K562 (cell line): ENCODE measurements around the gene AMZ1. TPM values are rescaled to one million over a fixed set of nuclear protein-coding genes. Genes with fewer than 3 reads are reported as not detected.

Experiments
- CXXC5 ChIP-seq: fragments of 250-450 bp; sonication (Bioruptor Pico); IDR thresholded peaks from 2 replicates; pipeline ENCODE4 v1.8.0; 2022; ENCODE audit warnings: inconsistent platforms, mild to moderate bottlenecking, moderate library complexity
- E2F6 ChIP-seq, 2 experiments: IDR thresholded peaks; 2 replicates each; pipeline ENCODE4 v1.6.1; 2011; ENCODE audit warnings: borderline replicate concordance in 1 of 2, control low read depth in 1 of 2, low read depth in 1 of 2, low read length in 1 of 2, mild to moderate bottlenecking in 1 of 2, mixed read lengths in 1 of 2, moderate library complexity in 1 of 2; ENCODE audit not compliant: insufficient read depth in 1 of 2, insufficient read length in 1 of 2, poor library complexity in 1 of 2, severe bottlenecking in 1 of 2; ENCODE audit errors: extremely low read depth in 1 of 2
- SMARCB1 ChIP-seq: IDR thresholded peaks from 2 replicates; pipeline ENCODE4 v1.6.1; 2011; ENCODE audit warnings: improper control_type of control experiment, low read depth; ENCODE audit not compliant: insufficient read length
- ZNF609 ChIP-seq: sonication (generic); formaldehyde crosslinking; IDR thresholded peaks from 2 replicates; pipeline ENCODE4 v1.8.1; 2023; ENCODE audit warnings: missing genetic modification reagents, mild to moderate bottlenecking, borderline replicate concordance
- polyA plus RNA-seq, 8 experiments: library from polyadenylated mRNA; depleted of rRNA in 4 of 8; stranded (reverse) in 5 of 8; unstranded in 3 of 8; fragments of >200 nt; fragmentation: Nextera tagmentation in 2 of 8; fragmentation: Illumina TruSeq in 1 of 8; extraction: Ambion mirVana in 2 of 8; extraction: Trizol in 1 of 8; gene quantifications; 2 replicates each; pipeline versions ENCODE4 v1.2.1 to v1.2.3, GENCODE V29; 2011 to 2014; ENCODE audit warnings: inconsistent platforms in 1 of 8, missing spikeins in 1 of 8
- total RNA-seq, 7 experiments: library from RNA; depleted of rRNA in 6 of 7; stranded (reverse); fragments of >200 nt in 6 of 7; fragmentation: Illumina TruSeq in 2 of 7; extraction: Trizol in 2 of 7; gene quantifications; 2 replicates each; pipeline versions ENCODE4 v1.2.1 to v1.2.3, GENCODE V29; 2011 to 2021; ENCODE audit warnings: low replicate concordance in 1 of 7
- TF ChIP-seq, protein P1 (sequence below): sonication (generic); formaldehyde crosslinking; IDR thresholded peaks from 2 replicates; pipeline ENCODE4 v1.8.1; 2023; ENCODE audit warnings: mild to moderate bottlenecking, missing genetic modification reagents
- TF ChIP-seq, protein P2 (sequence below): fragments of 450-650 bp; IDR thresholded peaks from 2 replicates; pipeline ENCODE4 v1.6.1; 2016; ENCODE audit warnings: antibody characterized with exemption

Gene AMZ1
- total and polyA plus RNA-seq, 9 of the 15 experiments (the other 6 are each of a cell fraction or from before 2014, with no cell fraction given): not detected

GRCh38 chr7:2757361-2757903, 69.4 kb downstream of the AMZ1 start (continued):
- TF ChIP-seq ZNF609 (CRISPR knock-in tag): no peak
- TF ChIP-seq, protein P1, sequence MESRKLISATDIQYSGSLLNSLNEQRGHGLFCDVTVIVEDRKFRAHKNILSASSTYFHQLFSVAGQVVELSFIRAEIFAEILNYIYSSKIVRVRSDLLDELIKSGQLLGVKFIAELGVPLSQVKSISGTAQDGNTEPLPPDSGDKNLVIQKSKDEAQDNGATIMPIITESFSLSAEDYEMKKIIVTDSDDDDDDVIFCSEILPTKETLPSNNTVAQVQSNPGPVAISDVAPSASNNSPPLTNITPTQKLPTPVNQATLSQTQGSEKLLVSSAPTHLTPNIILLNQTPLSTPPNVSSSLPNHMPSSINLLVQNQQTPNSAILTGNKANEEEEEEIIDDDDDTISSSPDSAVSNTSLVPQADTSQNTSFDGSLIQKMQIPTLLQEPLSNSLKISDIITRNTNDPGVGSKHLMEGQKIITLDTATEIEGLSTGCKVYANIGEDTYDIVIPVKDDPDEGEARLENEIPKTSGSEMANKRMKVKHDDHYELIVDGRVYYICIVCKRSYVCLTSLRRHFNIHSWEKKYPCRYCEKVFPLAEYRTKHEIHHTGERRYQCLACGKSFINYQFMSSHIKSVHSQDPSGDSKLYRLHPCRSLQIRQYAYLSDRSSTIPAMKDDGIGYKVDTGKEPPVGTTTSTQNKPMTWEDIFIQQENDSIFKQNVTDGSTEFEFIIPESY (CRISPR knock-in tag): no peak
- TF ChIP-seq, protein P2, sequence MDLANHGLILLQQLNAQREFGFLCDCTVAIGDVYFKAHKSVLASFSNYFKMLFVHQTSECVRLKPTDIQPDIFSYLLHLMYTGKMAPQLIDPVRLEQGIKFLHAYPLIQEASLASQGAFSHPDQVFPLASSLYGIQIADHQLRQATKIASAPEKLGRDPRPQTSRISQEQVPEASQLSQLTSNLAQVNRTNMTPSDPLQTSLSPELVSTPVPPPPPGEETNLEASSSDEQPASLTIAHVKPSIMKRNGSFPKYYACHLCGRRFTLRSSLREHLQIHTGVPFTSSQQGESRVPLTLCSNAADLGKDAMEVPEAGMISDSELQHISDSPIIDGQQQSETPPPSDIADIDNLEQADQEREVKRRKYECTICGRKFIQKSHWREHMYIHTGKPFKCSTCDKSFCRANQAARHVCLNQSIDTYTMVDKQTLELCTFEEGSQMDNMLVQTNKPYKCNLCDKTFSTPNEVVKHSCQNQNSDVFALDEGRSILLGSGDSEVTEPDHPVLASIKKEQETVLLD: 0 out of 2 replicates have a peak, but pooled peaks have one; percentile 23
- peak in 1 of 2 experiments; percentile 8 for TF ChIP-seq E2F6 (IDR thresholded peaks at IDR 0.05; ENCODE audit: borderline replicate concordance in 1 of 2, extremely low read depth in 1 of 2, insufficient read depth in 1 of 2, insufficient read length in 1 of 2, low read depth in 1 of 2, low read length in 1 of 2, poor library complexity in 1 of 2, severe bottlenecking in 1 of 2)
- TF ChIP-seq CXXC5 (CRISPR knock-in tag): 0 out of 2 replicates have a peak, but pooled peaks have one; percentile 21
- TF ChIP-seq SMARCB1: peak; percentile 90
